Osteocyte (in vitro differentiated cells): ENCODE results near the gene DNM3. TPM values are rescaled to one million over a fixed set of nuclear protein-coding genes. Genes with fewer than 3 reads are reported as not detected.

Source experiments
- DNase-seq: peaks from one replicate; pipeline ENCODE4 v3.0.0; 2021; ENCODE audit warnings: mixed read lengths; ENCODE audit not compliant: unreplicated experiment; ENCODE audit errors: extremely low spot score
- H3K27ac Mint-ChIP-seq: one replicate; pipeline ENCODE4 v1.8.0; 2021; ENCODE audit warnings: mild to moderate bottlenecking, mixed read lengths; ENCODE audit not compliant: unreplicated experiment
- H3K27me3 Mint-ChIP-seq: one replicate; pipeline ENCODE4 v1.8.0; 2021; ENCODE audit warnings: mixed read lengths; ENCODE audit not compliant: unreplicated experiment
- H3K36me3 Mint-ChIP-seq: one replicate; pipeline ENCODE4 v1.8.0; 2021; ENCODE audit warnings: mixed read lengths; ENCODE audit not compliant: unreplicated experiment
- H3K4me1 Mint-ChIP-seq: one replicate; pipeline ENCODE4 v1.8.0; 2021; ENCODE audit warnings: mixed read lengths; ENCODE audit not compliant: unreplicated experiment
- H3K4me3 Mint-ChIP-seq: one replicate; pipeline ENCODE4 v1.8.0; 2021; ENCODE audit warnings: mild to moderate bottlenecking, moderate library complexity, mixed read lengths; ENCODE audit not compliant: unreplicated experiment
- H3K9me3 Mint-ChIP-seq: one replicate; pipeline ENCODE4 v1.8.0; 2021; ENCODE audit warnings: mixed read lengths; ENCODE audit not compliant: unreplicated experiment
- CTCF ChIP-seq: fragments of 200-600 bp; sonication (generic); IDR thresholded peaks from 2 replicates; pipeline ENCODE4 v1.5.0; 2021; ENCODE audit warnings: antibody characterized with exemption, mild to moderate bottlenecking, moderate library complexity
- total RNA-seq: library from RNA; stranded (reverse); gene quantifications from 2 replicates; pipeline ENCODE4 v1.2.1, GENCODE V29; 2021

The DNM3 gene
- total RNA-seq, 1 donor from 2014 or later, result 3.7 TPM

- Mint-ChIP-seq H3K4me3 (no peak overlapping the region), H3K27ac (no peak overlapping the region), H3K4me1 (no peaks in the 10 kb centered on the region), H3K36me3 (no peaks in the 10 kb centered on the region), H3K27me3 (peaks cover 37% of the 10 kb centered on the region), H3K9me3 (peaks cover 9% of the 10 kb centered on the region)
- DNase-seq, result no peak
- no peak for TF ChIP-seq CTCF
These were observed 19.4 kb downstream of the DNM3 start for GRCh38 chr1:171860696-171861095.

DNA sequence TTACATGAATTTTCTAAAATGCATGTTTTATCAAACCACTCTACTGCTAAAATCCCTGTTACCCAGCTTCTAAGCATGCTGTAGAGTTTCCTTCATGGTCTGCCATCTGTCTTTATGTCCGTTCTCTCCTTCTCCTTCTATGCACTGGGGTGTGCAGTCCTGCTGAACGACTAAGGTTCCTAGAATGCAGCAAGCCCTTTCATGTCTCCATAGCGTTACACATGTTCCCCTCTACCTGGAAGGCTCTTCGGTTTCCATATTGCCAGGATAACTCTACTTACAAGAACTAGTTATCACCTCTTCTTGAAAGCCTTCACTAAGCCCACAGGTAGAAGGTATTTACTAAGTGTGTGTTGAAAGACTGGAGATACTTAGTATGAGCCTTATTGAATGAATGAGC, 22.2 kb downstream of the DNM3 start:
- H3K36me3 Mint-ChIP-seq, result no peaks in the 10 kb centered on the region
- H3K4me3 Mint-ChIP-seq, result no peak overlapping the region
- no peaks in the 10 kb centered on the region for H3K9me3 Mint-ChIP-seq
- H3K27ac Mint-ChIP-seq, result no peak overlapping the region
- DNase-seq, result no peak
- no peak for TF ChIP-seq CTCF
- H3K27me3 Mint-ChIP-seq, result peaks cover 29% of the 10 kb centered on the region
- H3K4me1 Mint-ChIP-seq, result no peaks in the 10 kb centered on the region

- no peak for DNase-seq
- Mint-ChIP-seq H3K27me3 (peaks cover 29% of the 10 kb centered on the region), H3K9me3 (no peaks in the 10 kb centered on the region), H3K4me3 (no peak overlapping the region), H3K36me3 (no peaks in the 10 kb centered on the region), H3K4me1 (peaks cover 2% of the 10 kb centered on the region), H3K27ac (no peak overlapping the region)
- no peak for TF ChIP-seq CTCF
These were observed 23.0 kb downstream of the DNM3 start for GRCh38 chr1:171864308-171864707.

DNA sequence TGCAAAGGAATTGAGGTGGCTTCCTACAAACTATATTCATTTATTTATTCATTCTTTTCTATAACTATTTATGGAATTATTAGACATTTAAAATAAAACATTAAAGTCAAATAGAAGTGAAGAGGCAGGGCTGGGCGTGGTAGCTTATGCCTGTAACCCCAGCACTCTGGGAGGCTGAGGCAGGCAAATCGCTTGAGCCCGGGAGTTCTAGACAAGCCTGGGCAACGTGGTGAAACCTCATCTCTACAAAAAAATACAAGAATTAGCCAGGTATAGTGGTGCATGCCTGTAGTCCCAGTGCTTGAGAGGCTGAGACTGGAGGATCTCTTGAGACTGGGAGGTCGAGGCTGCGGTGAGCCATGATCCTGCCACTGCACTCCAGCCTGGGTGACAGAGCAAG, 23.8 kb downstream of the DNM3 start:
- TF ChIP-seq CTCF, result no peak
- no peaks in the 10 kb centered on the region for H3K36me3 Mint-ChIP-seq
- no peaks in the 10 kb centered on the region for H3K9me3 Mint-ChIP-seq
- no peak for DNase-seq
- H3K27ac Mint-ChIP-seq, result no peak overlapping the region
- peaks cover 29% of the 10 kb centered on the region for H3K27me3 Mint-ChIP-seq
- peaks cover 4% of the 10 kb centered on the region for H3K4me1 Mint-ChIP-seq
- H3K4me3 Mint-ChIP-seq, result no peak overlapping the region

- H3K27ac Mint-ChIP-seq, result no peak overlapping the region
- peaks cover 36% of the 10 kb centered on the region for H3K27me3 Mint-ChIP-seq
- no peak overlapping the region for H3K4me3 Mint-ChIP-seq
- H3K36me3 Mint-ChIP-seq, result no peaks in the 10 kb centered on the region
- no peak for DNase-seq
- peaks cover 4% of the 10 kb centered on the region for H3K4me1 Mint-ChIP-seq
- no peak for TF ChIP-seq CTCF
- no peaks in the 10 kb centered on the region for H3K9me3 Mint-ChIP-seq
These were observed 25.9 kb downstream of the DNM3 start for GRCh38 chr1:171867236-171867635.
